A549 (cell line): ENCODE data around the gene CCSER1.

Experiments
- BHLHE40 ChIP-seq: IDR thresholded peaks from 2 replicates; pipeline ENCODE4 v1.6.1; 2012; ENCODE audit warnings: low read depth, low read length, inconsistent platforms
- CBX2 ChIP-seq: fragments of 200-600 bp; sonication (generic); IDR thresholded peaks from 2 replicates; pipeline ENCODE4 v1.6.1; 2016; ENCODE audit warnings: low read depth, mild to moderate bottlenecking, borderline replicate concordance
- ESRRA ChIP-seq: fragments of 150-350 bp; IDR thresholded peaks from 2 replicates; pipeline ENCODE4 v1.6.1; 2014; ENCODE audit warnings: mild to moderate bottlenecking, low read length, borderline replicate concordance
- GATA3 ChIP-seq: IDR thresholded peaks from 2 replicates; pipeline ENCODE4 v1.6.1; 2012; ENCODE audit warnings: borderline replicate concordance
- HOXA7 ChIP-seq: fragments of 250-450 bp; sonication (Bioruptor Pico); IDR thresholded peaks from 2 replicates; pipeline ENCODE4 v1.5.0; 2020; ENCODE audit warnings: mild to moderate bottlenecking, moderate library complexity
- JUN ChIP-seq, 2 experiments: fragments of >200 bp; sonication (Bioruptor Twin); formaldehyde crosslinking; IDR thresholded peaks; 2 replicates in 1 of 2; 3 replicates in 1 of 2; pipeline ENCODE4 v1.6.1; 2016 to 2017
- KDM5A ChIP-seq: fragments of 200-600 bp; sonication (generic); IDR thresholded peaks from 2 replicates; pipeline ENCODE4 v1.6.1; 2016; ENCODE audit warnings: antibody characterized with exemption, mild to moderate bottlenecking
- MYC ChIP-seq: IDR thresholded peaks from 2 replicates; pipeline ENCODE4 v1.6.1; 2012; ENCODE audit warnings: mild to moderate bottlenecking, inconsistent platforms, low read length, improper control_type of control experiment, borderline replicate concordance
- PHF8 ChIP-seq: fragments of 200-600 bp; sonication (generic); IDR thresholded peaks from 2 replicates; pipeline ENCODE4 v1.6.1; 2016; ENCODE audit warnings: low read depth, mild to moderate bottlenecking, antibody characterized with exemption, moderate library complexity, borderline replicate concordance
- RAD21 ChIP-seq, 2 experiments: fragments of >200 bp in 1 of 2; sonication (Bioruptor Twin) in 1 of 2; formaldehyde crosslinking in 1 of 2; IDR thresholded peaks in 1 of 2; conservative IDR thresholded peaks in 1 of 2; 2 replicates in 1 of 2; 3 replicates in 1 of 2; pipeline ENCODE4 v1.6.1; 2012 to 2018; ENCODE audit warnings: inconsistent platforms in 1 of 2
- TF ChIP-seq, protein P1 (sequence below): fragments of >200 bp; sonication (Bioruptor Twin); formaldehyde crosslinking; IDR thresholded peaks from 3 replicates; pipeline ENCODE4 v1.5.1; 2016
- TF ChIP-seq, protein P2 (sequence below): IDR thresholded peaks from 2 replicates; pipeline ENCODE4 v1.6.1; 2012
- TF ChIP-seq, protein P3 (sequence below): fragments of 450-650 bp; IDR thresholded peaks from 2 replicates; pipeline ENCODE4 v1.6.1; 2014; ENCODE audit warnings: antibody characterized with exemption
- TF ChIP-seq, protein P4 (sequence below): fragments of 200-600 bp; sonication (generic); IDR thresholded peaks from 2 replicates; pipeline ENCODE4 v1.6.1; 2016; ENCODE audit warnings: antibody characterized with exemption, mild to moderate bottlenecking, moderate library complexity

DNA sequence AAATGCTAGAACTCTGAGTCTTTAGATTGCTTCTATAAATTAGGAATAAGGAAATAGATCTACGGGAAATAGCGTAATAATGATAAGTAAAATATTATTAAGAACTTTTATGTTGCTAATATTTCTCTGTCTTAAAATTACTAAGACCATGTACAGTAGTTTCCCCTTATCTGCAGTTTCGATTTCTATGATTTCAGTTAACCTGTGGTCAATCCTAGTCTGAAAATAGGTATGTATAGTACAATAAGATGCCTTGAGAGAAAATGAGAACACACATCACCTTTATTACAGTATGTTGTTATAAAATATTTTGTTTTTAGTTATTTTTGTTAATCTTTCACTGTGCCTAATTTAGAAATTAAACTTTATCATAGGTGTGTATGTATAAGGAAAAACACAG lies 92.6 kb downstream of the CCSER1 start:
- TF ChIP-seq, protein P1, sequence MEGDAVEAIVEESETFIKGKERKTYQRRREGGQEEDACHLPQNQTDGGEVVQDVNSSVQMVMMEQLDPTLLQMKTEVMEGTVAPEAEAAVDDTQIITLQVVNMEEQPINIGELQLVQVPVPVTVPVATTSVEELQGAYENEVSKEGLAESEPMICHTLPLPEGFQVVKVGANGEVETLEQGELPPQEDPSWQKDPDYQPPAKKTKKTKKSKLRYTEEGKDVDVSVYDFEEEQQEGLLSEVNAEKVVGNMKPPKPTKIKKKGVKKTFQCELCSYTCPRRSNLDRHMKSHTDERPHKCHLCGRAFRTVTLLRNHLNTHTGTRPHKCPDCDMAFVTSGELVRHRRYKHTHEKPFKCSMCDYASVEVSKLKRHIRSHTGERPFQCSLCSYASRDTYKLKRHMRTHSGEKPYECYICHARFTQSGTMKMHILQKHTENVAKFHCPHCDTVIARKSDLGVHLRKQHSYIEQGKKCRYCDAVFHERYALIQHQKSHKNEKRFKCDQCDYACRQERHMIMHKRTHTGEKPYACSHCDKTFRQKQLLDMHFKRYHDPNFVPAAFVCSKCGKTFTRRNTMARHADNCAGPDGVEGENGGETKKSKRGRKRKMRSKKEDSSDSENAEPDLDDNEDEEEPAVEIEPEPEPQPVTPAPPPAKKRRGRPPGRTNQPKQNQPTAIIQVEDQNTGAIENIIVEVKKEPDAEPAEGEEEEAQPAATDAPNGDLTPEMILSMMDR: no peak
- no peak for TF ChIP-seq BHLHE40
- TF ChIP-seq CBX2: no peak
- TF ChIP-seq, protein P2, sequence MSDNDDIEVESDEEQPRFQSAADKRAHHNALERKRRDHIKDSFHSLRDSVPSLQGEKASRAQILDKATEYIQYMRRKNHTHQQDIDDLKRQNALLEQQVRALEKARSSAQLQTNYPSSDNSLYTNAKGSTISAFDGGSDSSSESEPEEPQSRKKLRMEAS: no peak
- TF ChIP-seq, protein P3, sequence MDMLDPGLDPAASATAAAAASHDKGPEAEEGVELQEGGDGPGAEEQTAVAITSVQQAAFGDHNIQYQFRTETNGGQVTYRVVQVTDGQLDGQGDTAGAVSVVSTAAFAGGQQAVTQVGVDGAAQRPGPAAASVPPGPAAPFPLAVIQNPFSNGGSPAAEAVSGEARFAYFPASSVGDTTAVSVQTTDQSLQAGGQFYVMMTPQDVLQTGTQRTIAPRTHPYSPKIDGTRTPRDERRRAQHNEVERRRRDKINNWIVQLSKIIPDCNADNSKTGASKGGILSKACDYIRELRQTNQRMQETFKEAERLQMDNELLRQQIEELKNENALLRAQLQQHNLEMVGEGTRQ: no peak
- TF ChIP-seq RAD21 (conservative IDR thresholded peaks at IDR 0.05 in 1 of 2, IDR thresholded peaks at IDR 0.05 in 1 of 2): no peak
- no peak for TF ChIP-seq ESRRA
- no peak for TF ChIP-seq HOXA7 (CRISPR knock-in tag)
- no peak for TF ChIP-seq PHF8
- TF ChIP-seq KDM5A: no peak
- TF ChIP-seq MYC: no peak
- TF ChIP-seq, protein P4, sequence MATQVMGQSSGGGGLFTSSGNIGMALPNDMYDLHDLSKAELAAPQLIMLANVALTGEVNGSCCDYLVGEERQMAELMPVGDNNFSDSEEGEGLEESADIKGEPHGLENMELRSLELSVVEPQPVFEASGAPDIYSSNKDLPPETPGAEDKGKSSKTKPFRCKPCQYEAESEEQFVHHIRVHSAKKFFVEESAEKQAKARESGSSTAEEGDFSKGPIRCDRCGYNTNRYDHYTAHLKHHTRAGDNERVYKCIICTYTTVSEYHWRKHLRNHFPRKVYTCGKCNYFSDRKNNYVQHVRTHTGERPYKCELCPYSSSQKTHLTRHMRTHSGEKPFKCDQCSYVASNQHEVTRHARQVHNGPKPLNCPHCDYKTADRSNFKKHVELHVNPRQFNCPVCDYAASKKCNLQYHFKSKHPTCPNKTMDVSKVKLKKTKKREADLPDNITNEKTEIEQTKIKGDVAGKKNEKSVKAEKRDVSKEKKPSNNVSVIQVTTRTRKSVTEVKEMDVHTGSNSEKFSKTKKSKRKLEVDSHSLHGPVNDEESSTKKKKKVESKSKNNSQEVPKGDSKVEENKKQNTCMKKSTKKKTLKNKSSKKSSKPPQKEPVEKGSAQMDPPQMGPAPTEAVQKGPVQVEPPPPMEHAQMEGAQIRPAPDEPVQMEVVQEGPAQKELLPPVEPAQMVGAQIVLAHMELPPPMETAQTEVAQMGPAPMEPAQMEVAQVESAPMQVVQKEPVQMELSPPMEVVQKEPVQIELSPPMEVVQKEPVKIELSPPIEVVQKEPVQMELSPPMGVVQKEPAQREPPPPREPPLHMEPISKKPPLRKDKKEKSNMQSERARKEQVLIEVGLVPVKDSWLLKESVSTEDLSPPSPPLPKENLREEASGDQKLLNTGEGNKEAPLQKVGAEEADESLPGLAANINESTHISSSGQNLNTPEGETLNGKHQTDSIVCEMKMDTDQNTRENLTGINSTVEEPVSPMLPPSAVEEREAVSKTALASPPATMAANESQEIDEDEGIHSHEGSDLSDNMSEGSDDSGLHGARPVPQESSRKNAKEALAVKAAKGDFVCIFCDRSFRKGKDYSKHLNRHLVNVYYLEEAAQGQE: no peak
- no peak for TF ChIP-seq JUN (IDR thresholded peaks at IDR 0.05)
- no peak for TF ChIP-seq GATA3
